BJ (cell line): ENCODE measurements around the gene ST3GAL4. TPM values are rescaled to one million over a fixed set of nuclear protein-coding genes. Genes with fewer than 3 reads are reported as not detected.
"Not testable (repeated sequence)": the region's sequence is repeated elsewhere in the genome, so short reads cannot be mapped to it uniquely, and the experiment has no call there.

Experiments
- CTCF ChIA-PET: fragments of 350-600 bp; formaldehyde crosslinking; extraction: SDS; loops from one replicate; lab custom pipeline; 2021; ENCODE audit warnings: antibody characterized with exemption, inconsistent platforms; lab: Yijun Ruan, JAX
- POLR2A ChIA-PET: fragments of 300-600 bp; sonication (Branson Sonifier 250); formaldehyde crosslinking; extraction: SDS; loops from one replicate; lab custom pipeline; 2021; ENCODE audit warnings: antibody characterized with exemption; lab: Charles Lee
- DNase-seq: peaks from one replicate; pipeline ENCODE4 v3.0.0-alpha.2; 2011; ENCODE audit warnings: low read depth
- H3K27me3 ChIP-seq: 2 replicates; pipeline ENCODE4 v1.6.0; 2011; ENCODE audit warnings: low read length; ENCODE audit not compliant: control insufficient read depth, insufficient read depth
- H3K36me3 ChIP-seq: 2 replicates; pipeline ENCODE4 v1.5.1; 2011; ENCODE audit warnings: low read length; ENCODE audit not compliant: control insufficient read depth, insufficient read depth
- H3K4me3 ChIP-seq: 2 replicates; pipeline ENCODE4 v1.5.1; 2011; ENCODE audit warnings: low read depth, mild to moderate bottlenecking, control low read depth, low read length
- polyA plus RNA-seq: library from polyadenylated mRNA; depleted of rRNA; stranded (reverse); fragments of >200 nt; gene quantifications from 2 replicates; pipeline ENCODE4 v1.2.3, GENCODE V29; 2011
- TF ChIP-seq, protein P1 (sequence below): IDR thresholded peaks from 2 replicates; pipeline ENCODE4 v1.5.1; 2011; ENCODE audit warnings: low read depth, mild to moderate bottlenecking, control low read depth, inconsistent platforms, low read length, moderate library complexity; ENCODE audit not compliant: insufficient read depth

ST3GAL4 gene
- polyA plus RNA-seq, 1 experiment, result 31.8 TPM

DNA sequence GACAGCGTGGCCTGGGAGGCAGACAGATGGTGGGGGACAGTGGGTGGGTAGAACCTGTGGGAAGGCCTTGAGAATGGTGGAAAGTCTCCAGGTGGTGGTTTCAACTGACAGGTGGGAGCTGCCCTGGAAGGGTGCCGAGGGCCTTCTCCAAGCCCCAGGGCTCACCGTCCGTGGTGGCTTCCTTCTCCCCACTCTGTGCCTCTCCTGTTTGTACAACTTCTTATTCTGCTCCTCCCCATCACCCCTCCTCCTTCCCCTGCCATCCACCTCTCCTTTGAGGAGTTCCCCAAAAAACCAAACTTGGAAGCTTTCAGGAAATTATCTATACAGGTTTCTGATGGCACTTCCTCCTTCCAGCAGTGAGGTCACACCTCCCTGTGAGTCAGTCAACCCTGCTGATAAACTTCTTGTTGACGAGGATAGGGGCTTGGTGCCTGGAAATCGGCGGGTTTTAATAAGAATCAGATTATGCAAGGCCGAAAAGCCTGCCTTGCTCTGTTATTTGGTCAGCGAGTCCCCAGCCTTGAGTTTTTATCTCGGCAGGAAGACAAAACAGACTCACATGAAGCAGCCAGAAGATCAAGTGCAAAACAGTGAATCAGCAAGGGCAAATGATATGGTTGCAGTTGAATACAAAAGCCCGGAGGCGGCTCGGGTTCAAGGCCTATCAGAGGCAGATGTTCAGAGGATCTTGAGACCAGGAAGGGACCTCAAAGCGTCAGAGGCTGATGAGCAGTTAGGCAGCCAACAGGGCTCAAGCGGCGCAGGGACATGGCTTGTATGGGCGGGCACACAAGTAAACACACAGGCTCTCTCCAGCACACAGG, 9.5 kb upstream of the ST3GAL4 start:
- ChIA-PET POLR2A (no interaction called here), CTCF (interaction anchor here (1.0 to 2.6 kb wide), 3 partner anchors 11 to 95 kb away, joined by 3 to 5 read pairs (median 3); no protein-coding TSS in a partner anchor)
- Histone ChIP-seq H3K27me3 (no peaks in the 10 kb centered on the region), H3K4me3 (no peak overlapping the region), H3K36me3 (peaks cover 3% of the 10 kb centered on the region; the same call in 1 of the 2 replicates)
- DNase-seq, result no peak
- TF ChIP-seq, protein P1, sequence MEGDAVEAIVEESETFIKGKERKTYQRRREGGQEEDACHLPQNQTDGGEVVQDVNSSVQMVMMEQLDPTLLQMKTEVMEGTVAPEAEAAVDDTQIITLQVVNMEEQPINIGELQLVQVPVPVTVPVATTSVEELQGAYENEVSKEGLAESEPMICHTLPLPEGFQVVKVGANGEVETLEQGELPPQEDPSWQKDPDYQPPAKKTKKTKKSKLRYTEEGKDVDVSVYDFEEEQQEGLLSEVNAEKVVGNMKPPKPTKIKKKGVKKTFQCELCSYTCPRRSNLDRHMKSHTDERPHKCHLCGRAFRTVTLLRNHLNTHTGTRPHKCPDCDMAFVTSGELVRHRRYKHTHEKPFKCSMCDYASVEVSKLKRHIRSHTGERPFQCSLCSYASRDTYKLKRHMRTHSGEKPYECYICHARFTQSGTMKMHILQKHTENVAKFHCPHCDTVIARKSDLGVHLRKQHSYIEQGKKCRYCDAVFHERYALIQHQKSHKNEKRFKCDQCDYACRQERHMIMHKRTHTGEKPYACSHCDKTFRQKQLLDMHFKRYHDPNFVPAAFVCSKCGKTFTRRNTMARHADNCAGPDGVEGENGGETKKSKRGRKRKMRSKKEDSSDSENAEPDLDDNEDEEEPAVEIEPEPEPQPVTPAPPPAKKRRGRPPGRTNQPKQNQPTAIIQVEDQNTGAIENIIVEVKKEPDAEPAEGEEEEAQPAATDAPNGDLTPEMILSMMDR, result no peak

DNA sequence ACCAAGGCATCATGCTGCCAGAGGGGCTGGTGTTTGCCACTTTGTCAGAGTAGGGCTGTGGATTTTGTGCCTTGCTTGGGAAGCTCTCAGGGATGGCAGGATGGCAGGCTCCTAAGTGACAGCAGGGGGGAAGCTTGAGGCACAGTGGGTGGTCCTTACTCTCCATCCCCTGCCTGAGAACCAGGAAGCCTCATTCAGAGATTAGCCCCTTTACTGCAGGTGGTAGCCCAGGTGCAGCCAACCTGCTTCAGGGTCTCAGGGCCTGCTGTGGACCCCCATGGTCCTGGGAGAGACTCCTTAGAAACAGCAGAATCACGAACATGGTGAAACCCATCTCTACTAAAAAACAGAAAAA, 8.9 kb upstream of the ST3GAL4 start:
- TF ChIP-seq, protein P1, result no peak
- Histone ChIP-seq H3K27me3 (no peaks in the 10 kb centered on the region), H3K4me3 (no peak overlapping the region), H3K36me3 (peaks cover 3% of the 10 kb centered on the region; the same call in 1 of the 2 replicates)
- no peak for DNase-seq
- CTCF ChIA-PET, result interaction anchor here (2.6 kb wide), 1 partner anchor 36 kb away, joined by 5 read pairs; no protein-coding TSS in a partner anchor
- POLR2A ChIA-PET, result interaction anchor here (0.6 kb wide), 1 partner anchor 36 kb away, joined by 3 read pairs; no protein-coding TSS in a partner anchor

DNA sequence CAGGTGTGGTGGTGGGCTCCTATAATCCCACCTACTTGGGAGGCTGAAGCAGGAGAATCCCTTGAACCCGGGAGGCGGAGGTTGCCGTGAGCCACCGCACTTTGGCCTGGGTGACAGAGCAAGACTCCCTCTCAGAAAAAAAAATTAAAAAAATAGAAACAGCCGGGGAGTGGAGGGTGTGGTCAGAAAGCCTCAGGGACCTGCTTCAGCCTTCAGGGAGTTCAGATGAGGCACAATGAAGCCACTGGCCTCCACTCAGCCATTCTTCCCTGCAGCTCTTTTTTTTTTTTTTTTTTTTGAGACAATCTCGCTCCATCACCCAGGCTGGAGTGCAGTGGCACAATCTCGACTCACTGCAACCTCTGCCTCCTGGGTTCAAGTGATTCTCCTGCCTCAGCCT, 8.5 kb upstream of the ST3GAL4 start:
- DNase-seq, H3K4me3 ChIP-seq, H3K27me3 ChIP-seq, H3K36me3 ChIP-seq: not testable (repeated sequence)
- ChIA-PET CTCF (interaction anchor here (2.6 kb wide), 1 partner anchor 37 kb away, joined by 5 read pairs; no protein-coding TSS in a partner anchor), POLR2A (interaction anchor here (0.6 kb wide), 1 partner anchor 37 kb away, joined by 3 read pairs; no protein-coding TSS in a partner anchor)

DNA sequence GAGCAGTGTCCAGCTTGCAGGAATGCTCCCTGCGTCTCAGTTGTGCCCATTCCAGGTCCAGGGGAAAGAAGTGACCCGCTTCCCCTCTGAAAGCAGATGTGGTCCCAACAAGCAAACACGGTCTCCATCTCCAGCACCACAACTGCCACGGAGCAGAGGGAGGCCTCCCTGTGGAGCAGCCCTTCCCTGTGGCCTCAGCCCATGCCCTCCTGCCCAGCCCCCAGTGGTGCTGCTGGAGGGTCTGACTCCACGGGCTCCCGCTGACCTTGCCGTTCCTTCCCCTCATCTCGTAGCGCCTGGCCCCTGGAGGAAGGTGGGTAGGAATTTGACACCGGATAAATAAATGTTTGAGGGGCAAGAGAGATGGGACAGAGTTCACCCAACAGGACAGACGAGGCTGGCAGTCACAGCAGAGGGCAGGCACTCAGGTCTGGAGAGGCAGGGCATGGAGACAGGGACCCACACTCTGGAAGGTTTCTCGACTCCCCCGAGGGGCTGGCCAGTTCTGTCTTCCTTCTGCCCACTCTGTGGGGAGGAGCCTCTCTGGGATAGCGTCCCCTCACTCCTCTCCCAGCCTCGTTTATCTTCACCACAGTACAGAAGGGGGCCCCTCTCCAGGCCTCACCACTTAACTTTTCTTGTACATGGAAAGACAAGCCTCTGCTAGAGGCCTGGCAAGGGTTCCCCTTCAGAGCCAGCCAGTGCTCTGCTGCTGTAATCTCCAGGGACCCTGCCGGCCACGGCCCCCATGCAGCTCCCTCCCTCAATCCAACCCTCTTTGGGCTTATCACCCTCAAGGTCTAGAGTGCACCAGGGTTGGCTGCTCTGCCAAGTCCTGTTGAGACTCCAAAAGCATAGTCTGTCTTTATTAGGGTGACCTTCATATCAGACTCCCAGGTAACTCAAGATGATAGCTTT, 7.5 kb upstream of the ST3GAL4 start:
- POLR2A ChIA-PET, result no interaction called here

More for the DNA sequence above, 7.5 kb upstream of the ST3GAL4 start:
- CTCF ChIA-PET, result interaction anchor here (1.2 kb wide), 1 partner anchor 37 kb away, joined by 5 read pairs; no protein-coding TSS in a partner anchor
- peaks cover 3% of the 10 kb centered on the region; the same call in 1 of the 2 replicates for H3K36me3 ChIP-seq
- TF ChIP-seq, protein P1, result no peak
- no peaks in the 10 kb centered on the region for H3K27me3 ChIP-seq
- H3K4me3 ChIP-seq, result no peak overlapping the region
- no peak for DNase-seq
